GM10248 (cell line): ENCODE data around the gene VASN.

ENCODE experiments used
- CTCF ChIA-PET: fragments of 300-600 bp; sonication (Branson Sonifier 250); formaldehyde crosslinking; extraction: SDS; loops from one replicate; lab custom pipeline; 2021; ENCODE audit warnings: antibody characterized with exemption; lab: Yijun Ruan, JAX
- POLR2A ChIA-PET: fragments of 350-650 bp; sonication (Branson Sonifier 250); formaldehyde crosslinking; extraction: SDS; loops from one replicate; lab custom pipeline; 2020; ENCODE audit warnings: antibody characterized with exemption; lab: Yijun Ruan, JAX
- DNase-seq: peaks from one replicate; pipeline ENCODE4 v3.0.0; 2012; ENCODE audit errors: extremely low spot score
- CTCF ChIP-seq: IDR thresholded peaks from 2 replicates; pipeline ENCODE4 v1.5.1; 2012; ENCODE audit warnings: mild to moderate bottlenecking, low read depth; ENCODE audit errors: extremely low read depth, missing control alignments, control extremely low read depth

VASN gene

GRCh38 chr16:4325253-4325758 is 46.3 kb upstream of the VASN start:
- peak; percentile 72 for DNase-seq
- ChIA-PET POLR2A (no interaction called here), CTCF (interaction anchor here (1.6 to 17.8 kb wide), 4 partner anchors 16 to 342 kb away, joined by 4 to 201 read pairs (median 52); no protein-coding TSS in a partner anchor)
- TF ChIP-seq CTCF = no peak

- ChIA-PET POLR2A (no interaction called here), CTCF (interaction anchor here (0.8 to 17.8 kb wide), 15 partner anchors 9 to 345 kb away, joined by 3 to 201 read pairs (median 7); partner anchors contain the start of gene TFAP4)
- TF ChIP-seq CTCF = no peak
- no peak for DNase-seq
Observed at GRCh38 chr16:4327386-4328045, 44.1 kb upstream of the VASN start.

GRCh38 chr16:4328046-4328781 is 43.4 kb upstream of the VASN start:
- POLR2A ChIA-PET = interaction anchor here (0.6 kb wide), 1 partner anchor 423 kb away, joined by 4 read pairs; no protein-coding TSS in a partner anchor
- CTCF ChIA-PET = interaction anchor here (0.8 to 17.8 kb wide), 15 partner anchors 10 to 345 kb away, joined by 3 to 201 read pairs (median 7); partner anchors contain the start of gene TFAP4
- peak; percentile 55 for TF ChIP-seq CTCF
- peak; percentile 77 for DNase-seq

GRCh38 chr16:4328782-4329775 is 42.6 kb upstream of the VASN start:
- ChIA-PET CTCF (interaction anchor here (0.6 to 17.8 kb wide), 18 partner anchors 10 to 346 kb away, joined by 3 to 201 read pairs (median 8); partner anchors contain the start of gene TFAP4), POLR2A (no interaction called here)
- no peak for TF ChIP-seq CTCF
- DNase-seq = no peak

- DNase-seq = peak; percentile 89
- peak; percentile 95 for TF ChIP-seq CTCF
- ChIA-PET POLR2A (no interaction called here), CTCF (interaction anchor here (0.6 to 17.8 kb wide), 26 partner anchors 9 to 807 kb away, joined by 3 to 201 read pairs (median 4); partner anchors contain the start of genes HMOX2 and PAM16)
Observed at GRCh38 chr16:4330277-4330874, 41.3 kb upstream of the VASN start.
